ENCODE measurements around the gene ABCC4.

The ABCC4 gene

GRCh38 chr13:95075506-95075905 is 225.7 kb downstream of the ABCC4 start:
- FAIRE-seq (no peak), DNase-seq (ENCODE audit: insufficient read length, low spot score) (no peak)

DNA sequence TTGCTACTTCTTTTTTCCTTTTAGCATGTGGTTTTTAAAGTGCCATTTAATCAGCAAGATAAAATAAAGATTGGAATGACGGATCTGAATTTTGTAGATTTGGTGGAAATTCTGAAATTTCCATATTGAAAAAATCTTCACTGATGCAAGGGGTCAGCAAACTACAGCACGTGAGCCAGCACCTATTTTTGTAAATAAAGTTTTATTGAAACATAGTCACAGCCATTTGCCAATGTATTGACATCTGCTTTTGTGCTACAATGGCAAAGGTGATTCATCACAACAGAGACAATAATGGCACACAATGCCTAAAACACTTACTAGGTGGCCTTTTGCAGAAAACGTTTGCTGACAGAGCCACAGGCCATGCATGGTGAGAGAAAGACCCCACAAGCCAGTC is 226.4 kb downstream of the ABCC4 start:
- no peak for FAIRE-seq
- no peak for DNase-seq (ENCODE audit: insufficient read length, low spot score)

DNA sequence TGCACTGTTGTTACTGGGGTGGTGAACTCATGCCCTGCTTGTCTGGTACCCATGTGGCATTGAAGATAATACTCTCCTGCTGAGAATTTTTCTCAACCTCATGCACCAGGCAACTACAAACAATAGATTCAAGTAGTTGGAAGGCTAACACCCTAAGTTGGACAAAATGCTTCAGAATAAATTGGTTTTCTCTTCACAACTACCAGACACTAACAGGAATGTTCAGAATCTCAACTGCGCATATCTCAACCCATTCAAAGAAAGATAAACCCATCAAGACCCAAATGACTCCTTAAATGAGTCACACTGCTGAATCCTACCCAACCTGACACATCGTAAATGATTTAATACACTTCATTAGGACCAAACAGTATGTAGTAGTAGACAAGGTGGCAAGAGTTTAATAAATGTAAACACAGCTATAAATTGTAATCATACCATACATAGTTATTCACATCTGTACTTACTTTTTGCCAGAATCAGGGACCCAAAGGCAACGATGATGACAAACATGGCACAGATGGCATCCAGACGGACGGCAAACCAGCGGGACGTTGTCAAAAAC is 227.4 kb downstream of the ABCC4 start:
- DNase-seq (ENCODE audit: insufficient read length, low spot score) (no peak), FAIRE-seq (no peak)

GRCh38 chr13:95067303-95067702 is 233.9 kb downstream of the ABCC4 start:
- no peak for DNase-seq (ENCODE audit: insufficient read length, low spot score)
- FAIRE-seq = no peak

DNA sequence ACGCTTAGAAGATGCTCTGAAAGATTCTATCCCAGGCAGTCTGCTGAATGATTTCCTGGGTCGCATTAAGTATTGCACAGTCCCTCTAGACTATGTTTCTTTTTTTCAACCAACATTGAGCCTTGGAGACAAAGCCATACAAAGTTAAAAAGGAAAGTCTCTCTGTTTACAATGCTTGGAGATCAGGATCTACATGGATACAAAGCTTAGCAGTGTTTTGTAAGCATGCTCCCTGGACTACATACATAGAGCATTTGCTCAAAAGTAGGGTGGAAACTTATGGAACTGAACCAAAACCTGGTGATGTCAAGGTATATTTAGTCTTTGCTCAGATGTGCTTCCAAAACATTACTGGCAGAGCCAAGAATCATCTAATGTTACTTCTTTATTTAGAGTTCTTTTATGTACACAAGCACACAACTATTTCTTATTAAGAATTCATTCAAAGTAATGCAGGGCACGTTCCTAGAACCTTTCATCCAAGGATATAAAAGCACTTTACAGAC is 241.2 kb downstream of the ABCC4 start:
- no peak for DNase-seq (ENCODE audit: insufficient read length, low spot score)
- no peak for FAIRE-seq

DNA sequence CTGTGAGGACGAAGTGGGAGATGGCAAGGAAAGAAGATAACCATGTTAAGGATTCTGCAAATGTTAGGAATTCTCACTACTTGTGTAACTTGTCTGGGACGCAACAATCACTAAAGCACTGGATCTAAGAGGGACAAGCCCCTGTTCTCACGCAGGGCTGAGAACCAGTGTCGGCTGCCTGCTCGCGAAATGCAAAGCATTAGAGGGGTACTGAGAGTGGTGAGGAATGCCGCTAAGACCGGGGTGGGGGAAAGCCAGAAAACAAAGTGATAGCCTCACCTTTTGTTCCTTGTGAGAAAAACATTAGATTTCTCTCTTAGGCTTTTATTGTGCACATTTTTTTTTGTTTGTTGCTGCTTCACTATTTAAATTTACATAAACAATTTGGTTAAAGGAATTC is 241.9 kb downstream of the ABCC4 start:
- no peak for FAIRE-seq
- no peak for DNase-seq (ENCODE audit: insufficient read length, low spot score)

DNA sequence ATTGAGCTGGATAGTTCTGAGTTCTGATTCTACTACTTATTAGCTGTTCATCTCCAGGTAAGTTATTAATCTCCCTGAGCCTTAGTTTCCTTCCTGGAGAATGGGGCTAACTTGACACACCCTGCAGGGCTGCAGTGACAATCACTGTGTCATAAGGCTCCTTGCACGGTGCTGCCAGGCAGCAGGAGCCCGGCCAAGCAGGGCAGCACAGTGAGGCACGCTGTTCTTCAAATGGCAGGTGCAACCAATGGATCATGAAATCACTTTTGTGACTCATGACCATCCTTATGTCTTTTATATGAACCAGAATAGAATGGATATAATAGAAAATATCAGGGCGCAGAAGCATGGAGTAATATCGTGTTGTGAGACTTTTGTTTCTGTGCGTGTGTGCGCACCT is 242.6 kb downstream of the ABCC4 start:
- FAIRE-seq (no peak), DNase-seq (ENCODE audit: insufficient read length, low spot score) (no peak)

DNA sequence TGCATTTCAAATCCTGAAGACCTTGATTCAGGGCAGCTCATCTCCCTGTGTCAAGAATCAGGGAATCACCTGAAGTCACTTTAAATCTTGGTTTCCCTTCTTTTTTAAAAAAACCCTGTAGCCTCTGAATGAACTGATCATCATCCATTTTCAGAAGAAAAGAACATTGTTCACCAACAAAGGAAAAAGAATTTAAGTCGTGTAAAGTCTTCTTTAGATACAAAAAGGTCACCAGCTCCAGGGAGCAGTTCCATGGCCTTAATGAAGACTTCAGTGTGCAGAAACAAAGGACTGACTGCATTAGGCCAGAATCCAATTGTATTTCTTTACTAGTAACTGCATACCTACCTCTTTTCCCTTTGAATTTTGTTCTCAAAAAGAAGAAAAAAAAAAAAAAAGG is 245.0 kb downstream of the ABCC4 start:
- no peak for FAIRE-seq
- DNase-seq (ENCODE audit: insufficient read length, low spot score) = no peak

GRCh38 chr13:95050800-95051615 is 250.2 kb downstream of the ABCC4 start:
- FAIRE-seq (no peak), DNase-seq (ENCODE audit: insufficient read length, low spot score) (no peak)

DNA sequence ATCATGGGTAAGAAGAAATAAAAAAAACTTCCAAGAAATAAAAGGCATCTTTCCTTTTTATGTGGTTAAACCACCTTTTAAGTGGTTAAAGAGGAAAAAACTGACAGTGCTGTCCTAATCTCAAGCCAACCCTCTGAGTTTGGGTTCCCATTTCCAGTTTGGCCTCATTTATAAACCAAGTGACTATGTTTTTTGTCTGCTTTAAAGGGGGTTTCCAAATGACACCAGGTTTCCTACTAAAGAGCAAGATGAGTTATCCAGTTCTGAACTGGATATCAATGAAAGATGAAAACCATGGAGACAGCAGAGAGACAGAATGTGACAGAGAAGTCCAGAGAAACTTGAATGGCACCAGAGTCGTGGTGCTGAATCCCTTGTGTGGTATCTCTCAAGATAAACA is 251.5 kb downstream of the ABCC4 start:
- no peak for DNase-seq (ENCODE audit: insufficient read length, low spot score)
- FAIRE-seq = no peak

DNA sequence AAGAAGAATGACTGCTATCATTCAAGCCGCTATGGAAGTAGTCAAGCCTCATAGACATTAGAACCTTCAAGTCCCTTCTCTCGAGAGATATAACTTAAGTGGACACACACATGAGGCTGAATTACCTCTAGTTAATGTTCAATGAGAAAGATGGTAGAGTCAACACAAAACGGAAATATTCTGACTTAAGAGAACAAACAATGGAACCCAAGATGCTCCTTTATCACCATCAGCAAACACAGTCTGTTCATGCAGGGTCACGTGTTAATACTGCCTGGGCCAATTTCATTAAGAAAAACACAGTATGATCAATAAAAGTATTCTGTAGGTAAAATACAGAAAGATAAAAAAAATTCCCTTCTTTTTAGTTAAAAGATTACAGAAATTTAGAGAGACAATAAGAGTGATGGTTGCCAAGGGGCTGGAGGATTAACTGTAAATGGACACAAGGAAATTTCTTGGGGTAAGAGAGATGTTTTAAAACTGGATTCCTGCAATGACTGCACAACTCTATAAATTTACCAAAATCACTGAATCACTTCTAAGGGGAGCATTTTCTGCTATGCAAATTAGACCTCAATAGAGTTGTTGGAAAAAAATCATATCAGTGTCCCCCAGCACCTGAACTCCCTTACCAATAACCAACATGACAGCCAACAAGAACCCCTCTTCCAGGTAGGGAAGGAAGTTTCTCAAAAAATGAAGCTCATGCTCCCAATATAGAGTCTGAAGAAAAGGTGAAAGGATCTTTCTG is 256.6 kb downstream of the ABCC4 start:
- FAIRE-seq = no peak
- no peak for DNase-seq (ENCODE audit: insufficient read length, low spot score)

- no peak for DNase-seq (ENCODE audit: insufficient read length, low spot score)
- no peak for FAIRE-seq
These were observed 261.8 kb downstream of the ABCC4 start for GRCh38 chr13:95039415-95039814.

GRCh38 chr13:95038949-95039348 is 262.3 kb downstream of the ABCC4 start:
- FAIRE-seq (no peak), DNase-seq (ENCODE audit: insufficient read length, low spot score) (no peak)

- no peak for FAIRE-seq
- no peak for DNase-seq (ENCODE audit: insufficient read length, low spot score)
These were observed 265.7 kb downstream of the ABCC4 start for GRCh38 chr13:95035311-95036109.

GRCh38 chr13:95033890-95034289 is 267.4 kb downstream of the ABCC4 start:
- DNase-seq (ENCODE audit: insufficient read length, low spot score) = no peak
- FAIRE-seq = no peak

GRCh38 chr13:95032121-95032520 is 269.1 kb downstream of the ABCC4 start:
- FAIRE-seq = no peak

GRCh38 chr13:95030821-95031343 is 270.4 kb downstream of the ABCC4 start:
- no peak for FAIRE-seq
- no peak for DNase-seq (ENCODE audit: insufficient read length, low spot score)

More at GRCh38 chr13:95032121-95032520, 269.1 kb downstream of the ABCC4 start:
- DNase-seq (ENCODE audit: insufficient read length, low spot score) = no peak

DNA sequence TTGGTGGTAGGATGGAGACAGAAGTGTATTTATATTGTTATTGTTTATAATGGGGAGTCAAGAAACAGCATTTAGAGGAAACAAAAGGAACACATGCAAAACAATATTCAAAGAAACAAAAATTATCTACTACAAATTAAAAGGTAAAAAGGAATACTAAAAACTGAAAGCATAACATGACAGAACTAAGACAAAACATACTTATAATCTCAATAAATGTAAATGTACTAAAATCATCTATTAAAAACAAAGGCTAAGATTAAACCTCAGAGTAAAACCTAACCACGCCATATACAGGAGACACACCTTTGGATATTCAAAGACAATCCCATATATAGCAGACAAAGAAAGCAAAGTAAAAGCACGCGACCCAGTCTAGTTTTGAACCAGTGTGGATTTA is 273.6 kb downstream of the ABCC4 start:
- DNase-seq (ENCODE audit: insufficient read length, low spot score) = no peak
- FAIRE-seq = no peak

GRCh38 chr13:95025116-95025515 is 276.1 kb downstream of the ABCC4 start:
- DNase-seq (ENCODE audit: insufficient read length, low spot score) (no peak), FAIRE-seq (peak; percentile 4)

GRCh38 chr13:95023405-95023804 is 277.8 kb downstream of the ABCC4 start:
- no peak for DNase-seq (ENCODE audit: insufficient read length, low spot score)
- no peak for FAIRE-seq
